Stimulated activated naive CD4-positive, alpha-beta T cell (primary cell): Measurements from ENCODE around the gene CDC123.
"Not testable (repeated sequence)": the region's sequence is repeated elsewhere in the genome, so short reads cannot be mapped to it uniquely, and the experiment has no call there.

ENCODE experiments used
- DNase-seq, 6 experiments: peaks; one replicate each; lab custom pipeline; 2025; lab: John Stamatoyannopoulos, UW

The CDC123 gene, protein sequence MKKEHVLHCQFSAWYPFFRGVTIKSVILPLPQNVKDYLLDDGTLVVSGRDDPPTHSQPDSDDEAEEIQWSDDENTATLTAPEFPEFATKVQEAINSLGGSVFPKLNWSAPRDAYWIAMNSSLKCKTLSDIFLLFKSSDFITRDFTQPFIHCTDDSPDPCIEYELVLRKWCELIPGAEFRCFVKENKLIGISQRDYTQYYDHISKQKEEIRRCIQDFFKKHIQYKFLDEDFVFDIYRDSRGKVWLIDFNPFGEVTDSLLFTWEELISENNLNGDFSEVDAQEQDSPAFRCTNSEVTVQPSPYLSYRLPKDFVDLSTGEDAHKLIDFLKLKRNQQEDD

DNA sequence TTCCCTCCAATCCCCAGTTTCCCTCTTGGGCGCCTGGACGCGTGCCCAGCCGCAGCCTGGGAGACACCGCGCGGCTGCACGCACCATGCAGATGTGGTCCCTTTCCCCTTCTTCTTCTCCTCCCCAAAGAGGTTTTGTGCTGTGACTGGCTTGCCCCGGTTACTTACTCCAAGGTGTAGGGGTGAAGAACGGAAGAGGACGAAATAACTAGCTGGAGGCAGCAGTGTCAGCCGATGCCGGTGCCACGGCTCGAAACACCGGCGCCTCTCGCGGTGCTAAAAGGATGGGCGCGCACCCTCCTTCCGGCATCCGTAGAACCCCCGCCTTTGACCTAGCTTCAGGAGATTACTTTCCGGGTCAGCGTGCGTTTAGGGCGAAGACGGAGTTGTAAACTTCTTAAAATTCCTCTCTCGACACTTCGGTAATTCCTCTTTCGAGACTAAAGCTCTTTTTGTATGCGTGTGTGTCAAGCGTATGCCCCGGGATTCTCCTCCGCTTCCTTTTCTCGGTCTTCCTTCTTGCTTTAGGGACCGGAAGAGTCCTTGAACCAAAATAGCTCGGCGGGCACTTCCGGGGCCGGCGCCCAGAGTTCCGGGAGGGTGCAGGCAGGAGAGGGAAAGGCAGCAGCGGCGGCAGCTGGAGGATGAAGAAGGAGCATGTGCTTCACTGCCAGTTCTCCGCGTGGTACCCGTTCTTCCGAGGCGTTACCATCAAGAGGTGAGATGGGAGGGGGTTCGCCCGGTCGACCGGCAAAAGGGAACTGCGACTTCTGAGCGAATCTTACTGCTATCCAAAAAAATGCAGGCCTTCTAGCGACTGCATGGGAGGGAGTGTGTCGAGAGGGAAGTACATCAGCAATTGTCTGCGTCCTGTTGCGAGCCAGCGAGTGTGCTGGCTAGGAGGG lies at the start of gene CDC123, which contains the start of gene NUDT5:
Gene CDC123, plus strand, starts transcription at position 586 of the 904 bp plus-strand sequence. Its CDS starts 58 bp downstream, at position 644.
Gene NUDT5, minus strand, starts transcription at position 289 of the 904 bp plus-strand sequence. CDS start 9,600 bp downstream, outside the sequence.
- peak; percentile 73 to 92 (median 90) for DNase-seq

DNA sequence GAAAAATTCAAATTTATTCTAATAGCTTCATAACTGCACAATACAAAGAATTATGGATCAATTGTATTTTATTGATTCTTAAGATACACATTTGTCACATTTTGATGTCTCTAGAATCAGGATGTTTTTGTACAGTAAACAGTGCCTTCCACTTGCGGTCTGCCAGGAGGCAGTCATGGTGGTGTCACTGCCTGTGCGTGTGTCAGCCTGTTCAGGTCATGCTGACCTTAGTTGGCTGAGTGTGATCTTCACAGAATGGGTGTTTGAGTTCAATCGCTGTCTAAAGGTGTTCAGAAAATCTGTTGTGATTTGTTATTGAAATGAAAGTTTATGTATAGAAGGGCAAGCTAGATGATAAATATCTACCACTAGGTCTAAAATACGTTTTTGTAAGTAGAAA lies 45.8 kb upstream of the CDC123 start:
- no peak for DNase-seq

DNA sequence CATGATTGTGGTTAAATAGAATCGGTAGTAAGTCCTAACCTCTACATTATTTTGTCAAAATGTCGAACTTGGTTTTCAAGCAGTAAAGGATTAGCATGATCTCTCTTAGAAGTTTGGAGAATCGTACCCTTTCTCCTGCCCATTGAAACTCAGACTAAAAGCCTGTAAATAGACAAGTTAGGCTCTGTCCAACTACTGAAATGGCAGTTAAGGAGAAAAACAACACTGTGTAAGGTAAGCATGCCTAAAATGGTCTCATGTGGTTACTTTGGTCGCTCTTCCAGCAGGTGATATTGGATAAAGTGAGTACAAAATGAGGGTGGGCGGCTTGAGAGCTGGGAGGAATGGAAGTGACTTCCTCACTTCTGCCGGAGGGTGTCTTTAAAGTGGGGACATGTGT lies 41.5 kb upstream of the CDC123 start:
- DNase-seq = no peak

DNA sequence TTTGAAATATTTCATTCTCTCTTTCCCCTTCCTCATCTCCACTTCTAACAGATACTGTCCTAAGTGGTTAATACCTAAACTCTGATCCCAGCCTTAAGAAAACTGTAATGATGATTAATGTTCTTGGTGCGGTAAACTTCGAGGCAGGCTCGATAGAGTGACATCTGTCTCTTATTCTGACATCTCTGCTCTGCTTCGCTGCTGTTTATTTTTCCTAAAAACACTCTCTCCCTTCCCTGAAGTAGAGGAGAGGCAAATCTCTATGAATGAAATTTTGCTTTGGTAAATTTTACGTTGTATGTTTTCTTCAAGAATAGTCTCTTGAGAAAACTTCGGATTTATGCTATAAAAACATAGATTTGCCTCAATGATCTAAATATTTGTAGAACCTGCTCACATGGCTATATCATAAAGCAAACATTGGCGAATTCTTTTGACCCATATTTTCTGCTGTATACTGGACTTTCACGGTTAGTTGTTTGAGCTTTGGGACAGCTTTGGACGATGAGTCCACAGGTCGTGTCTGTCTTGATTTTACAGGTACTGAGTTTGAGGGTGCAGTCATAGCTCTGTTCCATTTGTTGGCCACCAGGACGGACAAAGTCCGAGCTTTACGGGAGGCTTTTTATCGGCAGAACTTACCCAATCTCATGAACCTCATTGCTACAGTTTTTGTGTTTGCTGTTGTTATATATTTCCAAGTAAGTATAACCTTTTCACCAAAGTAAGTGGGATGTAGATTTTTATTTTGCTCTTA lies 39.4 kb upstream of the CDC123 start:
- no peak for DNase-seq

DNA sequence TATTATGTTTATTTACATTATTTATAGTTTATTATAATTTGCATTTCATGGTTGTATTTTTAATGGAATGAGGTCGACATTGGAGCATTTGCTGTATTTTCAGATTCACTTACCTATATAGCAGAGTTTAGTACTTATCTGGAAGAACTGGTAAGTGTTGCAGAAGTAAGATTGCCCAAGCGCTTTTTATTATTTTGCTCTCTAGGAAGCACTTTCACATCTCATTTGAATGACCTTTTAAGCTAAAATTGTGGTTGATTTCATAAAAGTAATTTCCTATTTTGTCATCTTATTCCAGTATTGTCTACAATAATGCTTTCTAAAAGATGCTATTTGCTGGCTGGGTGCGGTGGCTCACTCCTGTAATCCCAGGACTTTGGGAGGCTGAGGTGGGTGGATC lies 37.9 kb upstream of the CDC123 start:
- DNase-seq = no peak

DNA sequence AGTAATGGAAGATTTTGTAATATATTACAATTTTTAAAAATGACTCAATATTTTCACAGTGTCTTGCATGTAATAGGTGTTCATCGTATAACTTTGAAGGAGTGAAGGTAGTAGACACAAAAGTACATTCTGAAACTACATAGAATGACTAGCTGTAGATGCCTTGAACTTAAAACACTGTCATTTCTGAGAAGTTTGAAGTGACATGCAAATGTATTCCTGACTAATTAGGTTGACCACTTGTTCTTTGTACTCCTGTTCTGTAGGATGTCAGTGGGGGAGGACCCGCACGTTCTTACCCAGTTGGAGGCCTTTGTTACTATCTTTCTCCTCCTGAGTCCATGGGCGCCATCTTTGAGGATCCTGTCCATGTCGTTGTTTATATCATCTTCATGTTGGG lies 35.3 kb upstream of the CDC123 start:
- no peak for DNase-seq

DNA sequence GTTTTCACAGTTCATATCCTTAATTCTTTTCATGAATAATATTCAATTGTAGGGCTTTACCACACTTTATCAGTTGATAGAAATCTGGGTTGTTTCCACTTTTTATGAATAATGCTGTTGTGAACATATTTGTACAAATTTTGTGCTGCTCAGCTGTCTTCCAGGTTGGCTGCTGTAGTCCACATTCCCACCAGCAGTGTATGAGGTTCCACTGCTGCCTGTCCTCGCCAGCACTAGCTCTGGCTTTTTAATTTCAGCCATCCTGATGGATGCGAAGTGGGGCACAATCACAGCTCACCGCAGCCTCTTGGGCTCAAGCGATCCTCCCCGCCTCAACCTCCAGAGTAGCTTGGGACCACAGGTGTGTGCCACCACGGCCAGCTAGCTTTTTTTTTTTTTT lies 33.1 kb upstream of the CDC123 start:
- DNase-seq = no peak

DNA sequence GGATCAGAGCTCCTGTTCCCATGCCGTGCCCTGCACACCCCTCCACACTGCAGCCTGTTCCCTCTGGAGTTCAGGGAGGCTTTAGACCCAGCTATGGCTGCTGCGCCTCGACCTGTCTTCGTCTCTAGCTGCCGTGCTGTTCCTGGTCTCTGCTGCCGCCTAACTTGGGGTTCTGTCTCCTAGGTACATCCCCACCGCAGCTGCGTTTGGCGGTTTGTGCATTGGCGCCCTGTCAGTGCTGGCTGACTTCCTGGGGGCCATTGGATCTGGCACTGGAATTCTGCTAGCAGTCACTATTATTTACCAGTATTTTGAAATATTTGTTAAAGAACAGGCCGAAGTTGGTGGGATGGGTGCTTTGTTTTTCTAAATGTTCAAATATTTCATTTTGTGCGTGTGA lies 31.9 kb upstream of the CDC123 start:
- DNase-seq = no peak

DNA sequence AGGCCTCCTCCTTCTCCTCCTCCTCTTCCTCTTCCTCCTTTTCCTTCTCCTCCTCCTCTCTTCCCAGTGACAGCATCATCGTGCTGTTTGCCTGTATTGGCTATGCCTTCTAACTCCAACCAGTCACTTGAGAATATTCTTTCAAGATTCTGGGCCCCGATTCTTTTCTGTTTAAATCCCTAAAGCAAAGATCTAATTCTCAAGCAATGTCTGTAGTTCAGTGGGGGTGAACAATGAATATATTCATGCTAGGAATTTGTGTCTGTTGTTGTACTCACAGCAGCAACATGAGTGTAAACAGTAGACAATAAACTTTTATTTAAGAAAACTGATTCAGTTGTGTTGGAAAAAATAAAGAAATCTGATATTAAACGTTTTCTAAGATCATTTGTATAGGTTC lies 31.0 kb upstream of the CDC123 start:
- no peak for DNase-seq

DNA sequence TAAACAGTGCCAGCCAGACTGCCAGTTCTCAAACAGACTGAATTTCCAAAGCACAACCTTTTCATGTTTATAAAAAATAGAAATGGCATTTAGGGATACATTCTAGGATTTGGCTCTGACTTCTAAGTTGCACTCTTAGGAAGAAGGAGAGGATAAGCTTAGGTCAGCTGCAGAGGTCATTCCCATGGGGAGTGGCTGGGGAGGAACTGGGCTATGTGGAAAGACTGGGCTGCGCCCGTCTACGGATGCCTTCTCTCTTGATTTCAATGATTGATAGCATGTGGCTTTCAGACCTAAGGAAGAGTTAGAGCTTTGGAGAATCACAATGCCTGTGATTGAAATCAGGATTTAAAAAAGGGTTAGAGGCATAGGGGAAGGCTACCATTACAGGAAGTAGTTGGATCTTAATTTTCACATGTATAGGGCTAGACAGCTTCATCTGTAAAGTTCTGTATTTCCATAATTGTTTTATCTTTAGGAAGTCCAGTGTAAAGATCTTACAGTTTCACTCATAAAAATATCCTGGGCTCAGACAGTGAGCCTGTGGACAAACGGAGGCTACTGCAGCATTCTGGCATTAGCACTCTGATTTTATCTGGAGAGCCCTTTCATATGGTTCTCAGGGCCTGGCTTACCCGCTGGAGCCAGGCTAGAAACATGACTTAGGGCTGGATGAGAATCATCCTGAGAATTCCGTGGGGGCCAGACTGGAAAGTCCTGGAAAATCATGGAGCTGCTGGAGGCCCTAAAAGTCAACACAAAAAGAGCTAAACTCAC lies 29.8 kb upstream of the CDC123 start:
- no peak for DNase-seq

DNA sequence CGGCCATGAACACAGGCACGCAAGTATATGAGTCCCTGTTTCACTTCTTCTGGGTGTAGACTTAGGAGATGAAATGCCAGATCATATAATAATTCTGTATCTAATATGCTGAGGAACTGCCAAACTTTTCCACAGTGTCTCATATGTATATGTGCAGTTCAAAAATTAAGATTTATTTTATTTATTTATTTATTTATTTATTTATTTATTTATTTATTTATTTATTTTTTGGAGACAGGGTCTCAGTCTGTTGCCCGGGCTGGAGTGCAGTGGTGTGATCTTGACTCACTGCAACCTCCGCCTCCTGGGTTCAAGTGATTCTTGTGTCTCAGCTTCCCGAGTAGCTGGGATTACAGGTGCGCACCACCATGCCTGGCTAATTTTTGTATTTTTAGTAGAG lies 24.5 kb upstream of the CDC123 start:
- not testable (repeated sequence) for DNase-seq

DNA sequence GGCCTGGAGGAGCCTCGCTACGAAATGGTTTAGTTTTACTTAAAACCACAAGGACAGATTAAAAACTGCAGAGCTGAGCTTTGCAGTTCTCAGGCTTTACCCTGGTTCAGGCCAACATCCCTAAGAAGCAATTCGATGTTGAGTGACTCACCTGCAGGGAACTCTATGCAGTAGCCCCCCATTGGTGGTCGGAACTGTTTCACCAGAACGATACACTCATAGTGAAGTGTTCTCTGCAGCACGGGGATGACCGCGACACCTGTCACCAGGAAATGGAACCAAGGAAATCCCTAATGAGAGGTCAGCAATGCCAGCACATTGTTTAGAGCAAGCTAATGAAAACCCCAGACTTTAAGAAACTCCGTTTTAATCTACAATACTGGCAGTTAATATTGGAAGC lies 18.3 kb upstream of the CDC123 start:
- DNase-seq = no peak

DNA sequence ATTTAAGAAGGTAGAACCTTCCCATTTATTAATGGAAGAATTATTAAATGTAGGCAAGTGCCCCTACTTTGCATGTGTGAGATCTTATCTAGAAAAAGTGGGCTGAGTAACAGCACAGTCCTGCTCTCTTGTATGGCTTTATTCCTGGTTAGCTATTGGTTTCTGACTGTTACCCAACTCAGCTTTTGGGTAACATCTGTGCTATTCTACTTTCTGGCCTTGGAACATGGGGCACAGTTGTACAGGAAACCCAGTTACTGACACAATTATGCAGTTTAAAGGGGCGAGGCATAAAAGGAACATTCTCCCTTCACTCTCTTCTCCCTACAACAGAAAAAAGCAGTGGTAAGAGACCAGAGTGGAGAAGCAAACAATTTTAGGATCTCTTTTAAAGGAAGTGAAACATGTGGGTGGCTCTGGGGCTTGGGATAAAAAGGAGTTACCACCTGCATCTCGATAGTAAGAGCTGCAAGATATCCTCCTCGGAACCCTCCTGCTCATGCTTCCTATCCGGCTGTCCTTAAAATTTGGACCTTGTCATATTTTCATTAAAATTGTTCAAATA lies 16.3 kb upstream of the CDC123 start:
- DNase-seq = no peak

DNA sequence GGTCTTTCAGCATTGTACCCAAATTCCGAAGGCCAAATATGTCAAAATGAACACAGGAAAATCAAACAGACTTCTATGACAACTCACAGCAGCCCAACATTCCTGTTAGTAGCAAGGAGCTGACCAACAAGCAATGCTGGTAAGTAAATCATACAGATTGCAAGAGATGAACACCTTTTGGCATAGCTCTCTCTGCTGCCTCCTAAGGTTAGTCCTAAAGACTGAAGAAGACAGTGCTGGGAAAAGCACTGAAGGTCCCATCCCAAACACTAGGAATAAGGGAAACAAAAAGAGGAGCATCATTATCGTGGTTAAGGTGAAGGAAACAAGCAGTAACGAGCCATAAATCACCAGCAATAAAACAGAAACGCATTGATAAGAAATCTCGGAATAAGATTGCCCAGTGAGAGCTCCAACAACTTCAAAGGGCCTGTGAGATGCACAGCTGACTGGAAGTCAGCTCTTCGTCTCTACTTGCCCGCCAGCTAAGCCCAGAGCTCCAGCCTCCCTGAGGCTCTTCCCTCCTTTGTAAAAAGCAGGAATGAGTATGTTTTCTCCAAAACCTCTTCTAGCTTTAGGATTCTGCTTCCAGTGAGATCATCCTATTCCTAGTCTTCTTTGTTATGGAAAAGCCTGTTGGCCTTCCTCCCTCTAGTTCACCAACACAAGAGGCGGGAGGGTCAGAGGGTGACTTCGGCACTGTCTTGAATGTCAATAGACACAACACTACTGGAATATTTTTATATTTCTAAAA lies 15.6 kb upstream of the CDC123 start:
- DNase-seq = no peak

DNA sequence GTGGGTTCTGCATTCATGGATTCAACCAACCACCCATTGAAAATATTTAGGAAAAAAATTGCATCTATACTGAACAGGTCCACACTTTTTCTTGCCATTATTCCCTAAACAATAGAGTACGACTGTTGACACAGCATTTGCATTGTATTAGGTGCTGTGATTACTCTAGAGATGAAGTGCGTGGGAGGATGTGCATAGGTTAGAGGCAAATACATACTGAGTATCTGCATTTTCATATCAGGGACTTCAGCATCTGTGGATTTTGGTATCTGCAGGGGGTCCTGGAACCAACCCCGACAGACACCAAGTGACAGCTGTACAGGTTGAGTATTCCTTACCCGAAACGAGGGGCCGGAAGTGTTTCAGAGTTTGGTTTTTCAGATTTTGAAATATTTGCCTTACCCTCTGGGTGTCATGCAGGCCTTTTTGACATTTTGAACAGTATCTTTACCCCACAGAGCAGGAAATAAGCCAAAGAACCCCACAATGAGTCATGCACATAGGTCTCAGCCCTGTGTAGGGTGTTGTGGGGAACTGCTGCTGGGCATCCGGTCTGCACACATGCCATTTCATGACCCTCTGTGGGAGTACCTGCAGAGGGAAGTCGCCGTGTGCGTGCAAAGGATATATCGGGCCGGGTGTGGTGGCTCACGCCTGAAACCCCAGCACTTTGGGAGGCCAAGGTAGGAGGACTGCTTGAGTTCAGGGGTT lies 14.8 kb upstream of the CDC123 start:
- peak in 3 of 6 experiments; percentile 6 to 41 (median 39) for DNase-seq

DNA sequence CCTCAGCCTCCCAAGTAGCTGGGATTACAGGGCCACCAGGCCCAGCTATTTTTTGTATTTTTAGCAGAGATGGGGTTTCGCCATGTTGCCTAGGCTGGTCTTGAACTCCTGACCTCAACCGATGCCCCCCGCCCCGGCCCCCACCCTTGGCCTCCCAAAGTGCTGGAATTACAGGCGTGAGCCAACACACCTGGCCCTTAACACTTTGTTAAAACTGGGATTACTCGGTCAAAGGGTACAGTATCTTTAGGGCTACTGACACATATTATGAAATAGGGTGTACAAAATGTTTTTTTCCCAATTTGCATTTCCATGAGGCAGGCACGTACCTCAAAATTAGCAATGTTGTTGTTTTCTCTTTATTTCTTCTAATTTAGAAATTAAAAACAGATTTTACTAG lies 11.8 kb upstream of the CDC123 start:
- DNase-seq = no peak

DNA sequence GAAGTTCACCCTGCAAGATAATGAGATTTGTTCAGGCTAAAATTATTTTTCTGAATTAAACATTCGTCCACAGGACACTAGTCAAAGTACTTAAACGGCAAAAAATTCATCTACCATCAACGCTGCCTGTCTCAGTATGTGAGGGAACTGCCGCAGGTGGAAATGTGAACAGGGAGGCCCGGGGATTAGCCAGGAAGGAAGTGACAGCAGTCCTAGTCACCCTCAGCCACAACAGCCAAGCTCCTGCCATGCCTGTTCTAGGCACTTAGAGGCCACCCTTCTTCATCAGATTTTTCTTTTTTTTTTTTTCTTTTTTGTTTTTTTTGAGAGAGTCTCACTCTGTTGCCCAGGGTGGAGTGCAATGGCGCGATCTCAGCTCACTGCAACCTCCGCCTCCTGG lies 9.7 kb upstream of the CDC123 start:
- no peak for DNase-seq

DNA sequence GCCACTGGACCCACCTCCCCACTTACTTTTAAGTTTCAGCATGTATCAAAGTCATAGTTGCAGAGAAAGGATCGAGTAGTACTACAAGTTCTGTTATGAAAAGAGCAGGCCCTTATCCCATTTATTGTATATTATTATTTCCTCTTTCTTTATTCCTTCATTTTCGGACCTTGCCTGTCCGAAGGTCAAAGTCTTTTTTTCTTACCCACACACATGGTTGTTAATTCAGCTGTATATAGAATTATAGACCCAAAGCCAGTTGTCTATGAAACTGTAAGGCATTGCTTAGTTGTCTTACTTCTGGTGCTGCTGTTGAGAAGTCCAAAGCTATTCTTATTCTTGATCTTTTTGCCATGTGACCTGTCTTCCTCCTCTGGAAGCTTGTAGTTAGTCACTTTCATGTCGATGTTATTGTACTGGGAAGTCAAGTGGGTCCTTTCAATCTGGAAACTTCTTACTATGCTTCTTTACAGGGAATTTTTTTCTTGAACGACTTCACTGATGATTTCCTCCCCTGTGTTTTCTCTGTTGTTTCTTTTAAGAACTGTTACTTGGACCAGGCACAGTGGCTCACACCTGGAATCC lies 8.6 kb upstream of the CDC123 start:
- DNase-seq = no peak

DNA sequence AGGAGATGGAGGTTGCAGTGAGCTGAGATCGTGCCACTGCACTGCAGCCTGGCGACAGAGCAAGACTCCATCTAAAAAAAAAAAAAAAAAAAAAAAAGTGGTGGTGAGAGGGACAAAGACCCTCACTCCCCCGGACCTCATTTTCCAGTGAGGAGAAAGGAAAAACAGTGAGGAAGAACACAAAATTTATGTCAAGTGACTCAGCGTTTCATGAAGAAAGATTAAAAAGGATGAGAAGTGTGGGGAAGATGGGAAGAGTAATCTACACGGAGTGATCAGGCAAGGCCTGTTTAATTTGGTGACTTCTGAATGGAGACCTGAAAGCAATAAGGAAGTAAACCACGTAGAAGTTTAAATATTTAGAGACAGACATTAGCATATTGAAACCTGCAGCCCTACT lies 7.3 kb upstream of the CDC123 start:
- DNase-seq = no peak
